ENCODE results near the gene HECA. TPM values are rescaled to one million over a fixed set of nuclear protein-coding genes. Genes with fewer than 3 reads are reported as not detected.
"Not testable (repeated sequence)": the region's sequence is repeated elsewhere in the genome, so short reads cannot be mapped to it uniquely, and the experiment has no call there.

HECA gene
- total RNA-seq, 4 donors from 2014 or later, result 11.3 to 38.4 (median 25.7) TPM

- no peaks in the 10 kb centered on the region for H3K27me3 ChIP-seq
- H3K36me3 ChIP-seq, result no peaks in the 10 kb centered on the region
- intact Hi-C loops (cut with DNase I; ENCODE audit: low total_unique reads), result no loop called here
- DNase-seq, result no peak
- TF ChIP-seq POLR2A (IDR thresholded peaks at IDR 0.05) (no peak), CTCF (IDR thresholded peaks at IDR 0.05) (no peak)
- H3K27ac ChIP-seq, result no peak overlapping the region
- no peaks in the 10 kb centered on the region for H3K9me3 ChIP-seq
- no peak overlapping the region for H3K4me3 ChIP-seq
- no peaks in the 10 kb centered on the region for H3K4me1 ChIP-seq
These were observed 18.7 kb upstream of the HECA start for GRCh38 chr6:139115989-139116758.

GRCh38 chr6:139117734-139118133, 17.1 kb upstream of the HECA start:
- no peak for DNase-seq

GRCh38 chr6:139119552-139119951, 15.3 kb upstream of the HECA start:
- H3K4me1 ChIP-seq, result no peaks in the 10 kb centered on the region
- intact Hi-C loops (cut with DNase I; ENCODE audit: low total_unique reads), result no loop called here
- H3K36me3 ChIP-seq, result no peaks in the 10 kb centered on the region
- no peaks in the 10 kb centered on the region for H3K27me3 ChIP-seq
- TF ChIP-seq CTCF (IDR thresholded peaks at IDR 0.05) (no peak), POLR2A (IDR thresholded peaks at IDR 0.05) (no peak)
- H3K4me3 ChIP-seq, result no peak overlapping the region
- H3K27ac ChIP-seq, result no peak overlapping the region
- no peak for DNase-seq
- H3K9me3 ChIP-seq, result no peaks in the 10 kb centered on the region

More at GRCh38 chr6:139117734-139118133, 17.1 kb upstream of the HECA start:
- H3K27me3 ChIP-seq, result no peaks in the 10 kb centered on the region
- no peak for TF ChIP-seq POLR2A (IDR thresholded peaks at IDR 0.05)
- no peak overlapping the region for H3K4me3 ChIP-seq
- H3K27ac ChIP-seq, result no peak overlapping the region
- no peaks in the 10 kb centered on the region for H3K36me3 ChIP-seq
- H3K9me3 ChIP-seq, result no peaks in the 10 kb centered on the region
- intact Hi-C loops (cut with DNase I; ENCODE audit: low total_unique reads), result no loop called here
- H3K4me1 ChIP-seq, result no peaks in the 10 kb centered on the region

- not testable (repeated sequence) for H3K36me3 ChIP-seq, H3K27me3 ChIP-seq, DNase-seq, H3K4me1 ChIP-seq, H3K4me3 ChIP-seq, H3K27ac ChIP-seq, H3K9me3 ChIP-seq
- intact Hi-C loops (cut with DNase I; ENCODE audit: low total_unique reads), result loop anchor here (10.0 kb wide), 1 partner anchor 242 kb away; no protein-coding TSS in a partner anchor
These were observed 12.1 kb upstream of the HECA start for GRCh38 chr6:139122823-139123222.

GRCh38 chr6:139124887-139125672, 9.8 kb upstream of the HECA start:
- Histone ChIP-seq H3K9me3 (no peaks in the 10 kb centered on the region), H3K36me3 (no peaks in the 10 kb centered on the region), H3K4me3 (no peak overlapping the region), H3K27me3 (no peaks in the 10 kb centered on the region), H3K4me1 (no peaks in the 10 kb centered on the region), H3K27ac (no peak overlapping the region)
- intact Hi-C loops (cut with DNase I; ENCODE audit: low total_unique reads), result loop anchor here (10.0 kb wide), 1 partner anchor 240 kb away; no protein-coding TSS in a partner anchor
- TF ChIP-seq CTCF (IDR thresholded peaks at IDR 0.05) (no peak), POLR2A (IDR thresholded peaks at IDR 0.05) (no peak)
- DNase-seq, result peak in 1 of 2 donors; percentile 37

- DNase-seq, result no peak
- intact Hi-C loops (cut with DNase I; ENCODE audit: low total_unique reads), result loop anchor here (10.0 kb wide), 1 partner anchor 239 kb away; no protein-coding TSS in a partner anchor
- Histone ChIP-seq H3K9me3 (no peaks in the 10 kb centered on the region), H3K4me1 (no peaks in the 10 kb centered on the region), H3K4me3 (no peak overlapping the region), H3K27me3 (no peaks in the 10 kb centered on the region), H3K36me3 (no peaks in the 10 kb centered on the region), H3K27ac (no peak overlapping the region)
- TF ChIP-seq POLR2A (IDR thresholded peaks at IDR 0.05), result no peak
- no peak for TF ChIP-seq CTCF (IDR thresholded peaks at IDR 0.05)
These were observed 8.6 kb upstream of the HECA start for GRCh38 chr6:139126255-139126654.
